ENCODE measurements around the gene SHC3. TPM values are rescaled to one million over a fixed set of nuclear protein-coding genes. Genes with fewer than 3 reads are reported as not detected.

The SHC3 gene
- total and polyA plus RNA-seq, 9 of the 15 experiments (the other 6 are each of a cell fraction or from before 2014, with no cell fraction given) = not detected

GRCh38 chr9:89204801-89205200 is 26.2 kb upstream of the SHC3 start:
- CTCF ChIA-PET (ENCODE audit: low intra/inter-chr PET ratio) = no interaction called here
- POLR2A ChIA-PET = no interaction called here
- ATAC-seq (no peak), FAIRE-seq (no peak), DNase-seq (ENCODE audit: extremely low read depth in 1 of 4, low spot score in 3 of 4) (no peak)
- Histone ChIP-seq H3K9me1 (ENCODE audit: control insufficient read depth, insufficient read depth, low read length) (no peaks in the 10 kb centered on the region), H3K4me3 (no peak overlapping the region), H2AFZ (ENCODE audit: low read depth, low read length) (no peak overlapping the region), H3K4me1 (replicated peaks in 1 of 2; ENCODE audit: control insufficient read depth in 2 of 2, insufficient read depth in 2 of 2, low read length in 2 of 2) (no peaks in the 10 kb centered on the region), H3K27me3 (ENCODE audit: control insufficient read depth in 2 of 2, insufficient read depth in 2 of 2, low read length in 2 of 2) (no peaks in the 10 kb centered on the region), H3K4me2 (ENCODE audit: insufficient read depth, low read length) (no peak overlapping the region), H3K9ac (ENCODE audit: insufficient read depth in 1 of 2, low read depth in 2 of 2, low read length in 2 of 2) (no peak overlapping the region), H3K9me3 (replicated peaks; ENCODE audit: control insufficient read depth, insufficient read depth, low read depth, low read length) (no peaks in the 10 kb centered on the region), H3K27ac (ENCODE audit: extremely low read depth, low read depth, low read length) (no peak overlapping the region), H3K79me2 (ENCODE audit: control insufficient read depth, insufficient read depth, low read length) (no peaks in the 10 kb centered on the region), H3K36me3 (ENCODE audit: control insufficient read depth, insufficient read depth, low read length) (no peaks in the 10 kb centered on the region), H4K20me1 (replicated peaks; ENCODE audit: control insufficient read depth, insufficient read depth, low read length) (no peaks in the 10 kb centered on the region)
- TF ChIP-seq ZNF274 (IDR thresholded peaks at IDR 0.05; ENCODE audit: borderline replicate concordance, low read depth, low read length) (no peak), CGGBP1 (CRISPR knock-in tag; IDR thresholded peaks at IDR 0.05) (no peak), MITF (IDR thresholded peaks at IDR 0.05) (no peak), CC2D1A (IDR thresholded peaks at IDR 0.05) (no peak), NCOA1 (IDR thresholded peaks at IDR 0.05; ENCODE audit: low read depth) (no peak), ZNF699 (CRISPR knock-in tag; IDR thresholded peaks at IDR 0.05; ENCODE audit: insufficient replicate concordance) (no peak), RUNX1 (IDR thresholded peaks at IDR 0.05; ENCODE audit: low read depth) (no peak), STAT6 (CRISPR knock-in tag; IDR thresholded peaks at IDR 0.05) (no peak), ZBTB11 (CRISPR knock-in tag; IDR thresholded peaks at IDR 0.05) (no peak)
- in situ Hi-C loops (cut with MboI) = no loop called here
- intact Hi-C loops (cut with micrococcal nuclease) = no loop called here
- no TSS peak for BruUV-seq (replicated peaks)
- 5% methylated on average over 5 of the region's 5 CpGs for WGBS (ENCODE audit: insufficient coverage, low coverage, missing lambda C conversion rate)
